ENCODE results near the gene ZNF266.

ZNF266 gene

GRCh38 chr19:9427941-9428340 lies 7.4 kb downstream of the ZNF266 start:
- Histone ChIP-seq H3K27ac (ENCODE audit: low read depth, low read length) (no peak overlapping the region), H3K27me3 (ENCODE audit: control insufficient read depth in 1 of 2, insufficient read depth in 2 of 2, low read length in 2 of 2) (no peaks in the 10 kb centered on the region), H3K36me3 (ENCODE audit: insufficient read depth, low read length) (peaks cover 54% of the 10 kb centered on the region), H3K4me1 (ENCODE audit: insufficient read depth, low read length) (no peaks in the 10 kb centered on the region), H3K4me3 (ENCODE audit: low read depth in 1 of 2, low read length in 2 of 2) (no peak overlapping the region), H3K9me3 (ENCODE audit: low read length) (no peaks in the 10 kb centered on the region), H3K9ac (ENCODE audit: low read length) (no peak overlapping the region)

- peaks cover 64% of the 10 kb centered on the region for H3K9me3 ChIP-seq (ENCODE audit: low read length)
- peaks cover 60% of the 10 kb centered on the region for H3K36me3 ChIP-seq (ENCODE audit: insufficient read depth, low read length)
- H3K9ac ChIP-seq (ENCODE audit: low read length) = no peak overlapping the region
- H3K4me3 ChIP-seq (ENCODE audit: low read depth in 1 of 2, low read length in 2 of 2) = peak overlapping the region; percentile 18 to 33
- no peaks in the 10 kb centered on the region for H3K27me3 ChIP-seq (ENCODE audit: control insufficient read depth in 1 of 2, insufficient read depth in 2 of 2, low read length in 2 of 2)
- no peaks in the 10 kb centered on the region for H3K4me1 ChIP-seq (ENCODE audit: insufficient read depth, low read length)
- no peak overlapping the region for H3K27ac ChIP-seq (ENCODE audit: low read depth, low read length)
Observed at GRCh38 chr19:9413240-9413954, 22.0 kb downstream of the ZNF266 start.

GRCh38 chr19:9407827-9408226 lies 27.5 kb downstream of the ZNF266 start:
- H3K4me3 ChIP-seq (ENCODE audit: low read depth in 1 of 2, low read length in 2 of 2) = peak overlapping the region in 1 of 2 donors; percentile 74
- H3K36me3 ChIP-seq (ENCODE audit: insufficient read depth, low read length) = peaks cover 6% of the 10 kb centered on the region
- no peak overlapping the region for H3K9ac ChIP-seq (ENCODE audit: low read length)
- H3K9me3 ChIP-seq (ENCODE audit: low read length) = peaks cover 31% of the 10 kb centered on the region
- no peaks in the 10 kb centered on the region for H3K4me1 ChIP-seq (ENCODE audit: insufficient read depth, low read length)
- no peak overlapping the region for H3K27ac ChIP-seq (ENCODE audit: low read depth, low read length)
- H3K27me3 ChIP-seq (ENCODE audit: control insufficient read depth in 1 of 2, insufficient read depth in 2 of 2, low read length in 2 of 2) = no peaks in the 10 kb centered on the region

GRCh38 chr19:9406798-9407352 lies 28.5 kb downstream of the ZNF266 start:
- no peaks in the 10 kb centered on the region for H3K36me3 ChIP-seq (ENCODE audit: insufficient read depth, low read length)
- peak overlapping the region; percentile 54 to 74 for H3K4me3 ChIP-seq (ENCODE audit: low read depth in 1 of 2, low read length in 2 of 2)
- no peaks in the 10 kb centered on the region for H3K4me1 ChIP-seq (ENCODE audit: insufficient read depth, low read length)
- no peaks in the 10 kb centered on the region for H3K27me3 ChIP-seq (ENCODE audit: control insufficient read depth in 1 of 2, insufficient read depth in 2 of 2, low read length in 2 of 2)
- H3K9ac ChIP-seq (ENCODE audit: low read length) = no peak overlapping the region
- peak overlapping the region; percentile 13 for H3K27ac ChIP-seq (ENCODE audit: low read depth, low read length)
- H3K9me3 ChIP-seq (ENCODE audit: low read length) = peaks cover 21% of the 10 kb centered on the region

- Histone ChIP-seq H3K27ac (ENCODE audit: low read depth, low read length) (no peak overlapping the region), H3K4me3 (ENCODE audit: low read depth in 1 of 2, low read length in 2 of 2) (peak overlapping the region; percentile 11 to 26), H3K4me1 (ENCODE audit: insufficient read depth, low read length) (no peaks in the 10 kb centered on the region), H3K9me3 (ENCODE audit: low read length) (peaks cover 91% of the 10 kb centered on the region), H3K27me3 (ENCODE audit: control insufficient read depth in 1 of 2, insufficient read depth in 2 of 2, low read length in 2 of 2) (no peaks in the 10 kb centered on the region), H3K36me3 (ENCODE audit: insufficient read depth, low read length) (peaks cover 81% of the 10 kb centered on the region), H3K9ac (ENCODE audit: low read length) (no peak overlapping the region)
Observed at GRCh38 chr19:9381361-9381785, 54.0 kb downstream of the ZNF266 start.

GRCh38 chr19:9370738-9371619 lies 64.4 kb downstream of the ZNF266 start:
- H3K9ac ChIP-seq (ENCODE audit: low read length) = no peak overlapping the region
- no peaks in the 10 kb centered on the region for H3K4me1 ChIP-seq (ENCODE audit: insufficient read depth, low read length)
- no peaks in the 10 kb centered on the region for H3K27me3 ChIP-seq (ENCODE audit: control insufficient read depth in 1 of 2, insufficient read depth in 2 of 2, low read length in 2 of 2)
- H3K9me3 ChIP-seq (ENCODE audit: low read length) = peaks cover 61% of the 10 kb centered on the region
- H3K4me3 ChIP-seq (ENCODE audit: low read depth in 1 of 2, low read length in 2 of 2) = no peak overlapping the region
- H3K36me3 ChIP-seq (ENCODE audit: insufficient read depth, low read length) = peaks cover 17% of the 10 kb centered on the region
- no peak overlapping the region for H3K27ac ChIP-seq (ENCODE audit: low read depth, low read length)

- H3K4me3 ChIP-seq (ENCODE audit: low read depth in 1 of 2, low read length in 2 of 2) = peak within 1 kb of the TSS in 1 of 2 donors; percentile 25
- H3K9me3 ChIP-seq (ENCODE audit: low read length) = peaks cover 51% of the 10 kb centered on the region
- no peaks in the 10 kb centered on the region for H3K27me3 ChIP-seq (ENCODE audit: control insufficient read depth in 1 of 2, insufficient read depth in 2 of 2, low read length in 2 of 2)
- H3K36me3 ChIP-seq (ENCODE audit: insufficient read depth, low read length) = peaks cover 13% of the 10 kb centered on the region
- no peak within 1 kb of the TSS for H3K27ac ChIP-seq (ENCODE audit: low read depth, low read length)
- no peak within 1 kb of the TSS for H3K9ac ChIP-seq (ENCODE audit: low read length)
- H3K4me1 ChIP-seq (ENCODE audit: insufficient read depth, low read length) = no peaks in the 10 kb centered on the region
Observed at GRCh38 chr19:9362905-9363304, 72.5 kb downstream of the ZNF266 start, which contains the start of gene ZNF177. TSS of gene ZNF177 (plus strand) at chr19:9363013. CDS start at chr19:9378312, 15,299 bp downstream.
